Cardiac fibroblast (primary cell): Measurements from ENCODE around the gene NEB.

Experiments
- DNase-seq, 2 donors: peaks; one replicate each; pipeline versions ENCODE4 v3.0.0 to v3.0.0-alpha.2; 2010; ENCODE audit warnings: low read depth in 2 of 2
- H3K4me3 ChIP-seq, 2 donors: replicated peaks in 1 of 2; 1 replicate in 1 of 2; 2 replicates in 1 of 2; pipeline ENCODE4 v1.5.1; 2011; ENCODE audit warnings: low read depth in 2 of 2, low read length in 2 of 2, mild to moderate bottlenecking in 2 of 2, moderate library complexity in 1 of 2
- CTCF ChIP-seq: IDR thresholded peaks from one replicate; pipeline ENCODE4 v1.5.1; 2011; ENCODE audit warnings: low read depth, mild to moderate bottlenecking, low read length, inconsistent platforms

The NEB gene

GRCh38 chr2:151619337-151619989 is 114.8 kb downstream of the NEB start:
- TF ChIP-seq CTCF = no peak

GRCh38 chr2:151616760-151617339 is 117.4 kb downstream of the NEB start:
- no peak overlapping the region for H3K4me3 ChIP-seq
- no peak for DNase-seq
- no peak for TF ChIP-seq CTCF

More at GRCh38 chr2:151619337-151619989, 114.8 kb downstream of the NEB start:
- DNase-seq = peak; percentile 22 to 29
- H3K4me3 ChIP-seq = no peak overlapping the region

GRCh38 chr2:151614606-151615306 is 119.5 kb downstream of the NEB start:
- DNase-seq = no peak
- H3K4me3 ChIP-seq = no peak overlapping the region
- no peak for TF ChIP-seq CTCF

- DNase-seq = no peak
- H3K4me3 ChIP-seq = no peak overlapping the region
- TF ChIP-seq CTCF = no peak
Measured at GRCh38 chr2:151614159-151614558, 120.1 kb downstream of the NEB start.

GRCh38 chr2:151611351-151611750 is 122.9 kb downstream of the NEB start:
- TF ChIP-seq CTCF = no peak
- no peak overlapping the region for H3K4me3 ChIP-seq
- DNase-seq = no peak

- no peak overlapping the region for H3K4me3 ChIP-seq
- TF ChIP-seq CTCF = no peak
- DNase-seq = no peak
Measured at GRCh38 chr2:151610310-151610709, 124.0 kb downstream of the NEB start.
